Nephron progenitor cell (in vitro differentiated cells): ENCODE data around the gene PRKRA.
"Not testable (repeated sequence)": the region's sequence is repeated elsewhere in the genome, so short reads cannot be mapped to it uniquely, and the experiment has no call there.

Experiments used
- DNase-seq: peaks from one replicate; pipeline ENCODE4 v3.0.0; 2021
- H3K27ac Mint-ChIP-seq: 2 replicates; pipeline ENCODE4 v1.8.0; 2021; ENCODE audit warnings: mild to moderate bottlenecking, moderate library complexity, mixed read lengths
- H3K27me3 Mint-ChIP-seq: 2 replicates; pipeline ENCODE4 v1.8.0; 2021; ENCODE audit warnings: mild to moderate bottlenecking, low read depth, mixed read lengths; ENCODE audit not compliant: poor library complexity
- H3K36me3 Mint-ChIP-seq: 2 replicates; pipeline ENCODE4 v1.8.0; 2021; ENCODE audit warnings: low read depth, mixed read lengths
- H3K4me1 Mint-ChIP-seq: 2 replicates; pipeline ENCODE4 v1.8.0; 2021; ENCODE audit warnings: mixed read lengths
- H3K4me3 Mint-ChIP-seq: 2 replicates; pipeline ENCODE4 v1.8.0; 2021; ENCODE audit warnings: mild to moderate bottlenecking, moderate library complexity, mixed read lengths
- H3K9me3 Mint-ChIP-seq: 2 replicates; pipeline ENCODE4 v1.8.0; 2021; ENCODE audit warnings: mild to moderate bottlenecking, moderate library complexity, mixed read lengths
- CTCF ChIP-seq: fragments of 200-600 bp; sonication (generic); IDR thresholded peaks from 2 replicates; pipeline ENCODE4 v1.5.0; 2021; ENCODE audit warnings: antibody characterized with exemption

PRKRA gene

GRCh38 chr2:178414266-178415247 lies 36.4 kb downstream of the PRKRA start:
- peak; percentile 91 for TF ChIP-seq CTCF
- peak overlapping the region; percentile 99 for H3K27ac Mint-ChIP-seq
- no peaks in the 10 kb centered on the region for H3K9me3 Mint-ChIP-seq
- peaks cover 10% of the 10 kb centered on the region for H3K36me3 Mint-ChIP-seq
- peaks cover 40% of the 10 kb centered on the region for H3K4me1 Mint-ChIP-seq
- peak overlapping the region; percentile 94 for H3K4me3 Mint-ChIP-seq
- DNase-seq = peak; percentile 88
- no peaks in the 10 kb centered on the region for H3K27me3 Mint-ChIP-seq

- H3K36me3 Mint-ChIP-seq = peaks cover 5% of the 10 kb centered on the region
- peak overlapping the region; percentile 94 for H3K4me3 Mint-ChIP-seq
- no peaks in the 10 kb centered on the region for H3K27me3 Mint-ChIP-seq
- peak; percentile 77 for DNase-seq
- no peaks in the 10 kb centered on the region for H3K9me3 Mint-ChIP-seq
- TF ChIP-seq CTCF = no peak
- H3K27ac Mint-ChIP-seq = peak overlapping the region; percentile 99
- peaks cover 35% of the 10 kb centered on the region for H3K4me1 Mint-ChIP-seq
These were observed 37.3 kb downstream of the PRKRA start for GRCh38 chr2:178413472-178414265.

- H3K4me3 Mint-ChIP-seq = peak overlapping the region; percentile 94
- peaks cover 35% of the 10 kb centered on the region for H3K4me1 Mint-ChIP-seq
- not testable (repeated sequence) for DNase-seq, H3K27me3 Mint-ChIP-seq, H3K27ac Mint-ChIP-seq, H3K36me3 Mint-ChIP-seq, H3K9me3 Mint-ChIP-seq
These were observed 38.5 kb downstream of the PRKRA start for GRCh38 chr2:178412453-178412852.

GRCh38 chr2:178412047-178412446 lies 38.9 kb downstream of the PRKRA start:
- no peak for TF ChIP-seq CTCF
- peak overlapping the region; percentile 28 for H3K4me3 Mint-ChIP-seq
- H3K27me3 Mint-ChIP-seq = no peaks in the 10 kb centered on the region
- no peaks in the 10 kb centered on the region for H3K9me3 Mint-ChIP-seq
- peaks cover 5% of the 10 kb centered on the region for H3K36me3 Mint-ChIP-seq
- peaks cover 35% of the 10 kb centered on the region for H3K4me1 Mint-ChIP-seq
- H3K27ac Mint-ChIP-seq = no peak overlapping the region
- DNase-seq = no peak

GRCh38 chr2:178409261-178409660 lies 41.7 kb downstream of the PRKRA start:
- peaks cover 14% of the 10 kb centered on the region for H3K4me1 Mint-ChIP-seq
- H3K27ac Mint-ChIP-seq = no peak overlapping the region
- no peak overlapping the region for H3K4me3 Mint-ChIP-seq
- DNase-seq = no peak
- TF ChIP-seq CTCF = no peak
- H3K36me3 Mint-ChIP-seq = no peaks in the 10 kb centered on the region
- no peaks in the 10 kb centered on the region for H3K27me3 Mint-ChIP-seq
- no peaks in the 10 kb centered on the region for H3K9me3 Mint-ChIP-seq

- no peaks in the 10 kb centered on the region for H3K27me3 Mint-ChIP-seq
- peaks cover 20% of the 10 kb centered on the region for H3K4me1 Mint-ChIP-seq
- H3K27ac Mint-ChIP-seq = peak overlapping the region; percentile 53
- no peaks in the 10 kb centered on the region for H3K9me3 Mint-ChIP-seq
- no peaks in the 10 kb centered on the region for H3K36me3 Mint-ChIP-seq
- no peak for TF ChIP-seq CTCF
- DNase-seq = no peak
- no peak overlapping the region for H3K4me3 Mint-ChIP-seq
These were observed 46.6 kb downstream of the PRKRA start for GRCh38 chr2:178404368-178404767.
